SK-N-SH (cell line): ENCODE results near the gene OR3A1.
"Not testable (repeated sequence)": the region's sequence is repeated elsewhere in the genome, so short reads cannot be mapped to it uniquely, and the experiment has no call there.

ENCODE experiments used
- FOXM1 ChIP-seq: IDR thresholded peaks from 2 replicates; pipeline ENCODE4 v1.4.0; 2012; ENCODE audit warnings: low read depth, mild to moderate bottlenecking
- JUND ChIP-seq: IDR thresholded peaks from 2 replicates; pipeline ENCODE4 v1.4.0; 2012
- POLR2AphosphoS5 ChIP-seq: IDR thresholded peaks from 2 replicates; pipeline ENCODE4 v1.6.1; 2012; ENCODE audit warnings: low read depth, low read length
- SIN3A ChIP-seq: IDR thresholded peaks from 2 replicates; pipeline ENCODE4 v1.6.1; 2012; ENCODE audit warnings: low read depth, mild to moderate bottlenecking, low read length, moderate library complexity, borderline replicate concordance
- TAF1 ChIP-seq: IDR thresholded peaks from 2 replicates; pipeline ENCODE4 v1.6.1; 2012; ENCODE audit warnings: low read depth, mild to moderate bottlenecking, low read length, moderate library complexity, borderline replicate concordance
- TF ChIP-seq, protein P1 (sequence below): fragments of 200-600 bp; sonication (generic); IDR thresholded peaks from 2 replicates; pipeline ENCODE4 v1.6.1; 2017; ENCODE audit warnings: antibody characterized with exemption, mild to moderate bottlenecking, moderate library complexity

DNA sequence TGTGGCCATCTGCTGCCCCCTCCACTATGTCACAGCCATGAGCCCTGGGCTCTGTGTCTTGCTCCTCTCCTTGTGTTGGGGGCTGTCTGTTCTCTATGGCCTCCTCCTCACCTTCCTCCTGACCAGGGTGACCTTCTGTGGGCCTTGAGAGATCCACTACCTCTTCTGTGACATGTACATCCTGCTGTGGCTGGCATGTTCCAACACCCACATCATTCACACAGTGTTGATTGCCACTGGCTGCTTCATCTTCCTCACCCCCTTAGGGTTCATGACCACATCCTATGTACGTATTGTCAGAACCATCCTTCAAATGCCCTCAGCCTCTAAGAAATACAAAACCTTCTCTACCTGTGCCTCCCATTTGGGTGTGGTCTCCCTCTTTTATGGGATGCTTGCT is 57.1 kb downstream of the OR3A1 start:
- not testable (repeated sequence) for TF ChIP-seq JUND, POLR2AphosphoS5, FOXM1, SIN3A, TAF1
- TF ChIP-seq, protein P1, sequence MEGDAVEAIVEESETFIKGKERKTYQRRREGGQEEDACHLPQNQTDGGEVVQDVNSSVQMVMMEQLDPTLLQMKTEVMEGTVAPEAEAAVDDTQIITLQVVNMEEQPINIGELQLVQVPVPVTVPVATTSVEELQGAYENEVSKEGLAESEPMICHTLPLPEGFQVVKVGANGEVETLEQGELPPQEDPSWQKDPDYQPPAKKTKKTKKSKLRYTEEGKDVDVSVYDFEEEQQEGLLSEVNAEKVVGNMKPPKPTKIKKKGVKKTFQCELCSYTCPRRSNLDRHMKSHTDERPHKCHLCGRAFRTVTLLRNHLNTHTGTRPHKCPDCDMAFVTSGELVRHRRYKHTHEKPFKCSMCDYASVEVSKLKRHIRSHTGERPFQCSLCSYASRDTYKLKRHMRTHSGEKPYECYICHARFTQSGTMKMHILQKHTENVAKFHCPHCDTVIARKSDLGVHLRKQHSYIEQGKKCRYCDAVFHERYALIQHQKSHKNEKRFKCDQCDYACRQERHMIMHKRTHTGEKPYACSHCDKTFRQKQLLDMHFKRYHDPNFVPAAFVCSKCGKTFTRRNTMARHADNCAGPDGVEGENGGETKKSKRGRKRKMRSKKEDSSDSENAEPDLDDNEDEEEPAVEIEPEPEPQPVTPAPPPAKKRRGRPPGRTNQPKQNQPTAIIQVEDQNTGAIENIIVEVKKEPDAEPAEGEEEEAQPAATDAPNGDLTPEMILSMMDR, result not testable (repeated sequence)
